GM12891 (cell line): Measurements from ENCODE around the gene OLIG1.

Source experiments
- PAX5 ChIP-seq: IDR thresholded peaks from 2 replicates; pipeline ENCODE4 v1.6.1; 2011; ENCODE audit warnings: low read length, moderate library complexity, mild to moderate bottlenecking; ENCODE audit not compliant: insufficient read depth, severe bottlenecking
- POLR2A ChIP-seq: IDR thresholded peaks from 2 replicates; pipeline ENCODE4 v1.6.1; 2011; ENCODE audit warnings: low read depth, low read length, control low read depth
- POLR2AphosphoS5 ChIP-seq: IDR thresholded peaks from 2 replicates; pipeline ENCODE4 v1.6.1; 2011; ENCODE audit warnings: low read depth, low read length, control low read depth
- POU2F2 ChIP-seq: IDR thresholded peaks from 2 replicates; pipeline ENCODE4 v1.6.1; 2011; ENCODE audit warnings: low read depth, mild to moderate bottlenecking, control low read depth, low read length, moderate library complexity
- SPI1 ChIP-seq: IDR thresholded peaks from 2 replicates; pipeline ENCODE4 v1.6.1; 2011; ENCODE audit warnings: low read depth, low read length, control low read depth
- TAF1 ChIP-seq: IDR thresholded peaks from 2 replicates; pipeline ENCODE4 v1.6.1; 2011; ENCODE audit warnings: low read depth, low read length, control low read depth

GRCh38 chr21:33070744-33070997 is 730 bp downstream of the OLIG1 start:
- TF ChIP-seq POLR2A: no peak
- no peak for TF ChIP-seq POLR2AphosphoS5
- TF ChIP-seq POU2F2: no peak
- no peak for TF ChIP-seq TAF1
- TF ChIP-seq SPI1: no peak
- TF ChIP-seq PAX5: no peak
